CD4-positive, alpha-beta T cell treated with Interleukin-6 for 4 hours (primary cell): Measurements from ENCODE around the gene RALGAPA2.

Experiments
- DNase-seq: peaks from one replicate; pipeline ENCODE4 v3.0.0-alpha.2; 2020; ENCODE audit warnings: mixed read lengths

The RALGAPA2 gene

GRCh38 chr20:20395903-20396568 lies 316.4 kb downstream of the RALGAPA2 start:
- DNase-seq: no peak

- no peak for DNase-seq
Measured at GRCh38 chr20:20395087-20395486, 317.4 kb downstream of the RALGAPA2 start.

- no peak for DNase-seq
Measured at GRCh38 chr20:20393207-20394120, 319.0 kb downstream of the RALGAPA2 start.

- DNase-seq: no peak
Measured at GRCh38 chr20:20391766-20392165, 320.7 kb downstream of the RALGAPA2 start.

GRCh38 chr20:20391115-20391514 lies 321.3 kb downstream of the RALGAPA2 start:
- no peak for DNase-seq

GRCh38 chr20:20390393-20390792 lies 322.1 kb downstream of the RALGAPA2 start:
- DNase-seq: no peak

- DNase-seq: no peak
Measured at GRCh38 chr20:20386192-20386591, 326.3 kb downstream of the RALGAPA2 start.

- no peak for DNase-seq
Measured at GRCh38 chr20:20375862-20376261, 336.6 kb downstream of the RALGAPA2 start.

GRCh38 chr20:20373091-20373571 lies 339.3 kb downstream of the RALGAPA2 start:
- no peak for DNase-seq

- DNase-seq: no peak
Measured at GRCh38 chr20:20371681-20372080, 340.8 kb downstream of the RALGAPA2 start.

- no peak for DNase-seq
Measured at GRCh38 chr20:20371083-20371482, 341.4 kb downstream of the RALGAPA2 start.

- DNase-seq: no peak
Measured at GRCh38 chr20:20370094-20370575, 342.3 kb downstream of the RALGAPA2 start.

GRCh38 chr20:20369250-20370093 lies 343.0 kb downstream of the RALGAPA2 start:
- no peak for DNase-seq

GRCh38 chr20:20368418-20369249 lies 343.8 kb downstream of the RALGAPA2 start:
- DNase-seq: no peak

GRCh38 chr20:20367575-20368417 lies 344.6 kb downstream of the RALGAPA2 start, which contains the start of gene INSM1:
Gene INSM1 (plus strand): TSS chr20:20368104. CDS start chr20:20368268, 164 bp downstream.
- no peak for DNase-seq

GRCh38 chr20:20366876-20367574 lies 345.4 kb downstream of the RALGAPA2 start:
- no peak for DNase-seq

GRCh38 chr20:20366551-20366875 lies 345.9 kb downstream of the RALGAPA2 start:
- no peak for DNase-seq

GRCh38 chr20:20365480-20366161 lies 346.8 kb downstream of the RALGAPA2 start:
- DNase-seq: no peak

GRCh38 chr20:20364593-20365479 lies 347.6 kb downstream of the RALGAPA2 start:
- DNase-seq: no peak
